MCF 10A (cell line): Measurements from ENCODE around the gene SAA2. TPM values are rescaled to one million over a fixed set of nuclear protein-coding genes. Genes with fewer than 3 reads are reported as not detected.
"Not testable (repeated sequence)": the region's sequence is repeated elsewhere in the genome, so short reads cannot be mapped to it uniquely, and the experiment has no call there.

ENCODE experiments used
- BruUV-seq: library from RNA; stranded (reverse); fragments of 400-500 nt; replicated peaks from 2 replicates; lab custom pipeline; 2021; lab: Mats Ljungman, UMichigan
- CTCF ChIA-PET: fragments of 300-600 bp; sonication (Branson Sonifier 250); formaldehyde crosslinking; extraction: SDS; loops from one replicate; lab custom pipeline; 2021; ENCODE audit warnings: antibody characterized with exemption, inconsistent platforms; lab: Yijun Ruan, JAX
- POLR2A ChIA-PET: fragments of 300-600, 350-650 bp; sonication (Branson Sonifier 250); formaldehyde crosslinking; extraction: SDS; loops from one replicate; lab custom pipeline; 2020; ENCODE audit warnings: antibody characterized with exemption, inconsistent platforms; lab: Yijun Ruan, JAX
- DNase-seq: peaks from one replicate; pipeline ENCODE4 v3.0.0-alpha.2; 2018; ENCODE audit not compliant: unreplicated experiment
- H3K27ac Mint-ChIP-seq: one replicate; pipeline ENCODE4 v1.8.0; 2022; ENCODE audit warnings: mild to moderate bottlenecking, low read depth, mixed read lengths; ENCODE audit not compliant: unreplicated experiment
- H3K27me3 Mint-ChIP-seq: one replicate; pipeline ENCODE4 v1.8.0; 2022; ENCODE audit warnings: mixed read lengths; ENCODE audit not compliant: insufficient read depth, unreplicated experiment
- H3K36me3 Mint-ChIP-seq: one replicate; pipeline ENCODE4 v1.8.0; 2022; ENCODE audit warnings: mild to moderate bottlenecking, moderate library complexity, mixed read lengths; ENCODE audit not compliant: insufficient read depth, unreplicated experiment
- H3K4me1 Mint-ChIP-seq: one replicate; pipeline ENCODE4 v1.8.0; 2022; ENCODE audit warnings: mixed read lengths; ENCODE audit not compliant: insufficient read depth, unreplicated experiment
- H3K4me3 Mint-ChIP-seq: one replicate; pipeline ENCODE4 v1.8.0; 2022; ENCODE audit warnings: mild to moderate bottlenecking, moderate library complexity, mixed read lengths; ENCODE audit not compliant: unreplicated experiment
- H3K9me3 Mint-ChIP-seq: one replicate; pipeline ENCODE4 v1.8.0; 2022; ENCODE audit warnings: mixed read lengths; ENCODE audit not compliant: unreplicated experiment
- intact Hi-C: fragments of 100-400 bp; cut with micrococcal nuclease; formaldehyde crosslinking; loops from 2 replicates; pipeline ENCODE4 v1.14.1; 2022
- total RNA-seq: library from RNA; stranded (reverse); gene quantifications from 2 replicates; pipeline ENCODE4 v1.2.3, GENCODE V29; 2022
- TF ChIP-seq, protein P1 (sequence below): fragments of 200-600 bp; IDR thresholded peaks from one replicate; pipeline ENCODE4 v1.8.0; 2022; ENCODE audit warnings: antibody characterized with exemption, mild to moderate bottlenecking; ENCODE audit not compliant: unreplicated experiment

SAA2 gene
- total RNA-seq, 1 experiment from 2014 or later, result 12.7 TPM

DNA sequence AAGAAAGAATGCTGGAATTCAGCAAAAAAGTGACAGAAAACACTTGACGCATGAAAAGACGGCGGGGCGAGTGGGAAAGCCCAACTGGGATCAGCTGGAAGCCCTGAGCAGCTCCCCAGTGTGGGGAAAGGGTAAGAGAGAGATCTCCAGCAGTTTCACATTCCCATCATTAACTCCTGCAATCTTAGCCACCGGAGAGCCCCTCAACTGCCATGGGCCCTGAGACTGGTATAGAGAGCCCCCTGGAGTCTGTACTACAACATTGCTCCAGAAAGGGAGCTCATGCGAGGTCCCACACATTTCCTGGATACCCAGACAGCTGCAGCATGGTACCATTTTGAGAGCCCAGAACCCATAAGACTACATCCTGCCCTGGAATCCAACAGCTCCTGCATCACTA is 44.7 kb downstream of the SAA2 start:
- CTCF ChIA-PET, result interaction anchor here (0.6 to 0.7 kb wide), 2 partner anchors 13 to 34 kb away, joined by 3 to 4 read pairs; no protein-coding TSS in a partner anchor
- POLR2A ChIA-PET, result no interaction called here
- DNase-seq, result peak; percentile 30
- Mint-ChIP-seq H3K27ac (no peak overlapping the region), H3K36me3 (no peaks in the 10 kb centered on the region), H3K27me3 (no peaks in the 10 kb centered on the region), H3K4me1 (no peaks in the 10 kb centered on the region), H3K4me3 (no peak overlapping the region), H3K9me3 (no peaks in the 10 kb centered on the region)
- intact Hi-C loops, result no loop called here
- TF ChIP-seq, protein P1, sequence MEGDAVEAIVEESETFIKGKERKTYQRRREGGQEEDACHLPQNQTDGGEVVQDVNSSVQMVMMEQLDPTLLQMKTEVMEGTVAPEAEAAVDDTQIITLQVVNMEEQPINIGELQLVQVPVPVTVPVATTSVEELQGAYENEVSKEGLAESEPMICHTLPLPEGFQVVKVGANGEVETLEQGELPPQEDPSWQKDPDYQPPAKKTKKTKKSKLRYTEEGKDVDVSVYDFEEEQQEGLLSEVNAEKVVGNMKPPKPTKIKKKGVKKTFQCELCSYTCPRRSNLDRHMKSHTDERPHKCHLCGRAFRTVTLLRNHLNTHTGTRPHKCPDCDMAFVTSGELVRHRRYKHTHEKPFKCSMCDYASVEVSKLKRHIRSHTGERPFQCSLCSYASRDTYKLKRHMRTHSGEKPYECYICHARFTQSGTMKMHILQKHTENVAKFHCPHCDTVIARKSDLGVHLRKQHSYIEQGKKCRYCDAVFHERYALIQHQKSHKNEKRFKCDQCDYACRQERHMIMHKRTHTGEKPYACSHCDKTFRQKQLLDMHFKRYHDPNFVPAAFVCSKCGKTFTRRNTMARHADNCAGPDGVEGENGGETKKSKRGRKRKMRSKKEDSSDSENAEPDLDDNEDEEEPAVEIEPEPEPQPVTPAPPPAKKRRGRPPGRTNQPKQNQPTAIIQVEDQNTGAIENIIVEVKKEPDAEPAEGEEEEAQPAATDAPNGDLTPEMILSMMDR, result no peak
- no TSS peak for BruUV-seq

DNA sequence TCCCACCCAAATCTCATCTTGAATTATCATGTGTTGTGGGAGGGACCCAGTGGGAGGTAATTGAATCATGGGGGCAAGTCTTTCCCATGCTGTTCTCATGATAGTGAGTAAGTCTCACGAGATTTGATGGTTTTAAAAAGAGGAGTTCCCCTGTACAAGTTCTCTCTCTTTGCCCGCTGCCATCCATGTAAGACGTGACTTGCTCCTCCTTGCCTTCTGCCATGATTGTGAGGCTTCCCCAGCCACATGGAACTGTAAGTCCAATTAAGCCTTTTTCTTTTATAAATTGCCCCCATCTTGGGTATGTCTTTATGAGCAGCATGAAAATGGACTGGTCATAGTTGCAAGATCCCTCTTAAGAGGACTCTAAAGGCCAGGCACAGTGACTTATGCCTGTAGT is 50.7 kb downstream of the SAA2 start:
- intact Hi-C loops, H3K9me3 Mint-ChIP-seq, H3K36me3 Mint-ChIP-seq, BruUV-seq, H3K27ac Mint-ChIP-seq, POLR2A ChIA-PET, H3K4me3 Mint-ChIP-seq, DNase-seq, H3K4me1 Mint-ChIP-seq: not testable (repeated sequence)
- CTCF ChIA-PET, result interaction anchor here (0.6 kb wide), 1 partner anchor 65 kb away, joined by 5 read pairs; no protein-coding TSS in a partner anchor
- H3K27me3 Mint-ChIP-seq, result peaks cover 17% of the 10 kb centered on the region

DNA sequence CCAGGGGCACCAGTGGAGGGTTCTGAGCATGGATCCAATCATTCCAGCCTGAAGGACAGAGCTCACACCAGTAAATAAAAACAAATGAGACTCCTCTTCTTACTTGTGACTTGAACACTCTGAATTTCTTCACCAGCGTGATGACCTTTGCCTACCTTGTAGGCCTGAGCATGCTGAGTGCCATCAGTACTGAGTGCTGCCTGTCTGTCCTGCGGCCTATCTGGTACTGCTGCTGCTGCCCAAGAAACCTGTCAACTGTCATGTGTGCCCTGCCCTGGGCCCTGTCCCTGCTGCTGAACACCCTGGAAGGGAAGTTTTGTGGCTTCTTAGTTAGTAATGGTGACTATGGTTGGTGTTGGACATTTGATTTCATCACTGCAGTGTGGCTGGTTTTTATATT is 51.9 kb downstream of the SAA2 start:
- ChIA-PET POLR2A (no interaction called here), CTCF (no interaction called here)
- Mint-ChIP-seq H3K27ac (no peak overlapping the region), H3K36me3 (no peaks in the 10 kb centered on the region), H3K4me1 (no peaks in the 10 kb centered on the region), H3K27me3 (peaks cover 29% of the 10 kb centered on the region), H3K4me3 (no peak overlapping the region), H3K9me3 (no peaks in the 10 kb centered on the region)
- no peak for DNase-seq
- BruUV-seq, result no TSS peak
- TF ChIP-seq, protein P1, result no peak
- intact Hi-C loops, result no loop called here

Other genes with a start within 250 kb of the SAA2 start
- 23.4 and 26.1 TPM in 2 replicates for gene SERGEF, start 235.6 kb downstream of the SAA2 start, total RNA-seq
- gene TPH1, start 202.4 kb downstream of the SAA2 start, total RNA-seq, result 0.19 and 0.20 TPM in 2 replicates
- 21.6 and 34.3 TPM in 2 replicates for gene SAAL1, start 142.6 kb downstream of the SAA2 start, total RNA-seq
- gene MRGPRX3, start 116.1 kb downstream of the SAA2 start, total RNA-seq, result 0.34 and 0.79 TPM in 2 replicates
- not detected in 2 replicates for gene MRGPRX4, start 75.8 kb downstream of the SAA2 start, total RNA-seq
- not detected in 2 replicates for gene SAA4, start 11.9 kb downstream of the SAA2 start, total RNA-seq
- 45.5 and 55.7 TPM in 2 replicates for gene SAA1, start 17.6 kb upstream of the SAA2 start, total RNA-seq
- 23.6 and 31.8 TPM in 2 replicates for gene HPS5, start 73.5 kb upstream of the SAA2 start, total RNA-seq
- 60.9 and 83.4 TPM in 2 replicates for gene GTF2H1, start 73.9 kb upstream of the SAA2 start, total RNA-seq
- gene LDHA, start 145.9 kb upstream of the SAA2 start, total RNA-seq, result 516 and 739 TPM in 2 replicates
- gene LDHC, start 163.7 kb upstream of the SAA2 start, total RNA-seq, result not detected in 2 replicates
- not detected in 2 replicates for gene LDHAL6A, start 207.2 kb upstream of the SAA2 start, total RNA-seq